Measurements from ENCODE around the gene KY.

- no peak for TF ChIP-seq ESRRG (CRISPR knock-in tag; IDR thresholded peaks at IDR 0.05)
- no peak for TF ChIP-seq ZNF565 (CRISPR knock-in tag; conservative IDR thresholded peaks at IDR 0.05; ENCODE audit: low read depth)
- no peak for TF ChIP-seq ARNTL (CRISPR knock-in tag; IDR thresholded peaks at IDR 0.05; ENCODE audit: borderline replicate concordance, low read depth)
- TF ChIP-seq ZFP3 (CRISPR knock-in tag; IDR thresholded peaks at IDR 0.05), result no peak
- TF ChIP-seq RARB (CRISPR knock-in tag; IDR thresholded peaks at IDR 0.05), result no peak
- TF ChIP-seq, protein P1, sequence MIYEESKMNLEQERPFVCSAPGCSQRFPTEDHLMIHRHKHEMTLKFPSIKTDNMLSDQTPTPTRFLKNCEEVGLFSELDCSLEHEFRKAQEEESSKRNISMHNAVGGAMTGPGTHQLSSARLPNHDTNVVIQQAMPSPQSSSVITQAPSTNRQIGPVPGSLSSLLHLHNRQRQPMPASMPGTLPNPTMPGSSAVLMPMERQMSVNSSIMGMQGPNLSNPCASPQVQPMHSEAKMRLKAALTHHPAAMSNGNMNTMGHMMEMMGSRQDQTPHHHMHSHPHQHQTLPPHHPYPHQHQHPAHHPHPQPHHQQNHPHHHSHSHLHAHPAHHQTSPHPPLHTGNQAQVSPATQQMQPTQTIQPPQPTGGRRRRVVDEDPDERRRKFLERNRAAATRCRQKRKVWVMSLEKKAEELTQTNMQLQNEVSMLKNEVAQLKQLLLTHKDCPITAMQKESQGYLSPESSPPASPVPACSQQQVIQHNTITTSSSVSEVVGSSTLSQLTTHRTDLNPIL (CRISPR knock-in tag; IDR thresholded peaks at IDR 0.05; ENCODE audit: low read depth), result no peak
- TF ChIP-seq TOX (CRISPR knock-in tag; IDR thresholded peaks at IDR 0.05; ENCODE audit: borderline replicate concordance), result no peak
- TF ChIP-seq PATZ1 (CRISPR knock-in tag; IDR thresholded peaks at IDR 0.05; ENCODE audit: borderline replicate concordance), result no peak
- TF ChIP-seq ZNF8 (CRISPR knock-in tag; IDR thresholded peaks at IDR 0.05), result no peak
These were observed 21.9 kb downstream of the KY start for GRCh38 chr3:134628884-134629283.

Data from SK-N-SH treated with all-trans-retinoic acid at 6 μM for 48 hours (cell line).